ENCODE data around the gene OTOP2. TPM values are rescaled to one million over a fixed set of nuclear protein-coding genes. Genes with fewer than 3 reads are reported as not detected.

OTOP2 gene
- total RNA-seq, 1 experiment from 2014 or later = 0.11 TPM

- Histone ChIP-seq H3K14ac (ENCODE audit: insufficient read depth, low read length) (no peak overlapping the region), H4K5ac (ENCODE audit: insufficient read length, low read depth, low read length) (no peak overlapping the region), H2BK5ac (ENCODE audit: insufficient read length, low read length) (no peak overlapping the region), H2AK5ac (ENCODE audit: insufficient read length, low read length) (no peak overlapping the region), H3K27me3 (ENCODE audit: insufficient read depth, low read length) (no peaks in the 10 kb centered on the region), H3K4me1 (ENCODE audit: insufficient read depth, low read length) (no peaks in the 10 kb centered on the region), H3K23me2 (ENCODE audit: insufficient read length, low read depth, low read length, poor library complexity, severe bottlenecking) (peaks cover 2% of the 10 kb centered on the region), H2BK120ac (ENCODE audit: low read depth, low read length, poor library complexity, severe bottlenecking) (no peak overlapping the region), H2BK12ac (ENCODE audit: insufficient read length, low read depth, low read length) (no peak overlapping the region), H4K91ac (ENCODE audit: insufficient read length, low read depth, low read length) (no peak overlapping the region), H3K4ac (ENCODE audit: low read depth, low read length) (no peak overlapping the region), H3K18ac (ENCODE audit: insufficient read length, low read depth, low read length) (no peak overlapping the region), H4K8ac (replicated peaks; ENCODE audit: insufficient read length, low read depth, low read length) (no peak overlapping the region), H2AFZ (ENCODE audit: low read length) (no peak overlapping the region), H3K9ac (ENCODE audit: extremely low read depth, insufficient read length, low read length) (no peak overlapping the region), H3K23ac (ENCODE audit: insufficient read length, low read depth, low read length) (no peak overlapping the region), H3K56ac (ENCODE audit: insufficient read length, low read depth, low read length) (no peak overlapping the region), H3K79me2 (ENCODE audit: insufficient read depth, low read length) (no peaks in the 10 kb centered on the region), H3T11ph (ENCODE audit: low read length) (no peak overlapping the region), H2BK20ac (ENCODE audit: low read depth, low read length, poor library complexity, severe bottlenecking) (no peak overlapping the region), H3K79me1 (ENCODE audit: insufficient read depth, low read depth, low read length, poor library complexity, severe bottlenecking) (no peaks in the 10 kb centered on the region), H3K9me3 (ENCODE audit: control insufficient read depth, low read depth, low read length) (no peaks in the 10 kb centered on the region), H4K20me1 (ENCODE audit: control insufficient read depth, insufficient read depth, insufficient read length) (no peaks in the 10 kb centered on the region), H2BK15ac (ENCODE audit: low read depth, low read length) (no peak overlapping the region), H3K27ac (ENCODE audit: insufficient read length, low read depth, low read length) (no peak overlapping the region), H3K4me2 (ENCODE audit: insufficient read depth, insufficient read length, low read length) (no peak overlapping the region)
- peaks cover 0 to 2% (median 0%) of the 10 kb centered on the region in 3 experiments; a peak in 2 of 7 replicates for H3K36me3 Mint-ChIP-seq (ENCODE audit: insufficient read depth in 1 of 3, low read depth in 3 of 3)
- peaks cover 0 to 2% of the 10 kb centered on the region in 2 experiments; a peak in 1 of 5 replicates for H3K9me3 Mint-ChIP-seq
- H3K4me3 Mint-ChIP-seq = no peak overlapping the region
- TF ChIP-seq CTCF (conservative IDR thresholded peaks at IDR 0.05) = no peak
- no peak overlapping the region for H3K27ac Mint-ChIP-seq
- peaks cover 36% of the 10 kb centered on the region for H3K27me3 Mint-ChIP-seq (ENCODE audit: low read depth)
- no peak for DNase-seq
- peaks cover 6 to 19% of the 10 kb centered on the region in 2 experiments for H3K4me1 Mint-ChIP-seq
- WGBS (ENCODE audit: extremely low coverage, insufficient read length, low lambda C conversion rate) = no CpG with 5 or more reads among the region's 4 CpGs
Measured at GRCh38 chr17:74956093-74956492, 32.0 kb downstream of the OTOP2 start.

Measured in H9 (cell line).